A673 (cell line): ENCODE measurements around the gene DAPK1. TPM values are rescaled to one million over a fixed set of nuclear protein-coding genes. Genes with fewer than 3 reads are reported as not detected.

Source experiments
- BruUV-seq: library from RNA; stranded (reverse); fragments of 400-500 nt; replicated peaks from 2 replicates; lab custom pipeline; 2021; lab: Mats Ljungman, UMichigan
- CTCF ChIA-PET: fragments of 300-600 bp; sonication (Branson Sonifier 250); formaldehyde crosslinking; loops from one replicate; lab custom pipeline; 2022; ENCODE audit warnings: antibody characterized with exemption; lab: Charles Lee
- POLR2A ChIA-PET: fragments of 300-600 bp; sonication (Branson Sonifier 250); formaldehyde crosslinking; loops from one replicate; lab custom pipeline; 2022; ENCODE audit warnings: antibody characterized with exemption; ENCODE audit not compliant: low non-redundant PET; lab: Charles Lee
- DNase-seq: peaks from one replicate; pipeline ENCODE4 v3.0.0-alpha.2; 2015; ENCODE audit warnings: low spot score
- H3K27ac ChIP-seq: fragments of 200-600 bp; sonication (generic); 2 replicates; pipeline ENCODE4 v1.5.1; 2016; ENCODE audit warnings: mixed run types, low read depth, mild to moderate bottlenecking, mixed read lengths, antibody characterized with exemption, low read length; ENCODE audit not compliant: poor library complexity, severe bottlenecking
- H3K27me3 ChIP-seq: fragments of 200-600 bp; sonication (generic); replicated peaks from 2 replicates; pipeline ENCODE4 v1.6.1; 2017; ENCODE audit warnings: mixed run types, low read depth, mild to moderate bottlenecking, mixed read lengths, antibody characterized with exemption, low read length; ENCODE audit not compliant: insufficient read depth, poor library complexity
- H3K36me3 ChIP-seq: fragments of 200-600 bp; sonication (generic); 2 replicates; pipeline ENCODE4 v1.6.1; 2016; ENCODE audit warnings: mixed run types, mild to moderate bottlenecking, mixed read lengths, antibody characterized with exemption, low read length; ENCODE audit not compliant: insufficient read depth, poor library complexity, severe bottlenecking
- H3K4me1 ChIP-seq: fragments of 200-600 bp; sonication (generic); 2 replicates; pipeline ENCODE4 v1.6.1; 2017; ENCODE audit warnings: mixed run types, mild to moderate bottlenecking, mixed read lengths, antibody characterized with exemption, low read length; ENCODE audit not compliant: insufficient read depth, poor library complexity, severe bottlenecking
- H3K4me3 ChIP-seq: fragments of 200-600 bp; sonication (generic); 2 replicates; pipeline ENCODE4 v1.5.1; 2016; ENCODE audit warnings: low read depth, mixed run types, mild to moderate bottlenecking, mixed read lengths, low read length; ENCODE audit not compliant: poor library complexity, severe bottlenecking
- H3K9me3 ChIP-seq: fragments of 200-600 bp; sonication (generic); 2 replicates; pipeline ENCODE4 v1.6.1; 2016; ENCODE audit warnings: mixed run types, low read depth, mild to moderate bottlenecking, mixed read lengths, antibody characterized with exemption, low read length; ENCODE audit not compliant: poor library complexity, severe bottlenecking
- CTCF ChIP-seq: fragments of 300-800, 200-600 bp; sonication (generic); conservative IDR thresholded peaks from 2 replicates; pipeline ENCODE4 v1.5.1; 2017; ENCODE audit warnings: low read depth, mild to moderate bottlenecking, antibody characterized with exemption, low read length, moderate library complexity, mixed read lengths
- EZH2 ChIP-seq: fragments of 200-600 bp; sonication (generic); IDR thresholded peaks from 2 replicates; pipeline ENCODE4 v1.6.1; 2017; ENCODE audit warnings: borderline replicate concordance, low read depth, mild to moderate bottlenecking, mixed read lengths, antibody characterized with exemption, low read length; ENCODE audit not compliant: poor library complexity, severe bottlenecking
- intact Hi-C: fragments of 100-400 bp; cut with micrococcal nuclease; formaldehyde crosslinking; loops from one replicate; pipeline ENCODE4 v1.10.0; 2022; ENCODE audit not compliant: unreplicated experiment
- total RNA-seq: library from RNA; stranded (reverse); gene quantifications from 2 replicates; pipeline ENCODE4 v1.2.3, GENCODE V29; 2021

DAPK1 gene
- total RNA-seq, 1 experiment from 2014 or later = 380 TPM

DNA sequence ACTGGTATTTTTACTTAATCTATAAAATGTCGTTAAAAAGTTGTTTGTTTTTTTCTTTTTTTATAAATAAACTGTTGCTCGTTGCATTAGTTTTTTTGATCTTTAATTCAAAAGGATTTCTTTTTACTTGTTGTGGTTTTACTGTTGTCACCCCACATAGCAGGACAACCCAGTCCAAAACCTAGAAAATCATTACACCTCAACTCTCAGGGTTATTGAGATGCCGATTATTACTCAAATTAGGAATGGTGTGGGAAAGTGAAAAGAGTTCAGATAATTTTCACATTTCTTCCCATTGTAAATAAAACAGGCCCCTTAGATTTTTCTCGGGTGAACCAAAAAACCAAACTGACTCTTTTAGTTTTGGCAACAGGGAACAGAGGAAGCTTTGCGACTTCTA lies 210.9 kb downstream of the DAPK1 start:
- H3K27me3 ChIP-seq = no peaks in the 10 kb centered on the region
- BruUV-seq = no TSS peak
- TF ChIP-seq EZH2 (no peak), CTCF (no peak)
- POLR2A ChIA-PET = interaction anchor here (0.7 kb wide), 1 partner anchor 1658 kb away, joined by 3 read pairs; no protein-coding TSS in a partner anchor
- no peak overlapping the region for H3K4me3 ChIP-seq
- peaks cover 65% of the 10 kb centered on the region for H3K36me3 ChIP-seq
- H3K9me3 ChIP-seq = no peaks in the 10 kb centered on the region
- intact Hi-C loops = no loop called here
- CTCF ChIA-PET = no interaction called here
- no peak for DNase-seq
- no peak overlapping the region for H3K27ac ChIP-seq
- H3K4me1 ChIP-seq = peaks cover 23% of the 10 kb centered on the region

DNA sequence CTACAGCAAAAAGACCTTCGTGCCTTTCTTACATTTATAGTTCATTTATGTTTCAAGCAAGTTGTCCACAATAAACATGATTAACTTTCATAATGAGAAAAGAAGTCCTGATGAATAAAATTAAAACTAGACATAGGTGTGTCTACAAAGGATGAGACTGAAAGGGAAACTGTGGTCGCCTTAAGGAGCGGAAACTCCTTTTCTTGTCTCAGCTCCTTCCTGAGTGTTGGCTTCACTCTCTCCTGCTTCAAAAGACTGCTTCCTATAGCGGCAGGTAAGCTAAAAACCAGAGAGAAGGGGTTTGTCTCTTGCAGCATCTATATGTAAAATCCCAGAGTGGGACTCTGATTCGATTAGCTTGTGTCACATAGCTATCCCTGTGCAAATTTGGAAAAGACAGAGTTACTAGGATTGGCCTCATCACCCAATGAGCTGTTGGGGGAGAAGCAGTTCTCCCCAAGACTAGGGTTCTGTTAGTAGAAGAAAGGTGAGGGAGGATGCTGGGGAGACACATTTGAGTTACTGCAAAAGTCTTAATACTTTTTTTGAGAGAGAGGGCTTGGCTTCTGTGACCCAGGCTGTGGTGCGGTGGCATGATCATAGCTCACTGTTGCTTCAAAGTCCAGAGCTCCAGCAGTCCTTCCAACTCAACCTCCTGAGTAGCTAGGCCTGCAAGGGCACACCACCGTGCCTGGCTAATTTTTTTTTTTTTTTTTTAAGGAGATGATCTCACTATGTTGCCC lies 211.5 kb downstream of the DAPK1 start:
- intact Hi-C loops = no loop called here
- Histone ChIP-seq H3K4me3 (no peak overlapping the region), H3K36me3 (peaks cover 59% of the 10 kb centered on the region), H3K27me3 (no peaks in the 10 kb centered on the region), H3K27ac (no peak overlapping the region), H3K9me3 (no peaks in the 10 kb centered on the region), H3K4me1 (peaks cover 30% of the 10 kb centered on the region)
- BruUV-seq = no TSS peak
- ChIA-PET CTCF (interaction anchor here (0.7 kb wide), 1 partner anchor 25 kb away, joined by 3 read pairs; no protein-coding TSS in a partner anchor), POLR2A (interaction anchor here (0.7 kb wide), 1 partner anchor 1658 kb away, joined by 3 read pairs; no protein-coding TSS in a partner anchor)
- DNase-seq = no peak
- TF ChIP-seq CTCF = no peak
- no peak for TF ChIP-seq EZH2

DNA sequence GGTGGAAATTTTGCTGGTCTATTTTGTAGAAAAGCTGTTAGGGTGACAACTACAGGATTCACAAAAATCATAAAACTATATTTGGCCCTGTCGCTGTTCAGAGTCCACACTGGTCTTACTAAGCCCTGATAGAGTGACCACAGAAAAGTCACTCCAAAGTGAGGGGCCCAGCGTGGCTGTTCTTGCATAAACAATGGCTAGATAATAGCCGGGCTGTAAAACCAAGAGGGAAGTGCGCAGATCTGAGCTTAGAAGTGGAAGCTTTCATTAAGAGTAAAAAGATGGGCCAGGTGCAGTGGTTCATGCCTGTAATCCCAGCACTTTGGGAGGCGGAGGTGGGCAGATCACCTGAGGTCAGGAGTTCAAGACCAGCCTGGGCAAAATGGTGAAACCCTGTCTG lies 212.8 kb downstream of the DAPK1 start:
- H3K36me3 ChIP-seq = peaks cover 49% of the 10 kb centered on the region
- no peaks in the 10 kb centered on the region for H3K27me3 ChIP-seq
- H3K4me1 ChIP-seq = peaks cover 42% of the 10 kb centered on the region
- TF ChIP-seq EZH2 (no peak), CTCF (no peak)
- H3K4me3 ChIP-seq = no peak overlapping the region
- intact Hi-C loops = no loop called here
- no peaks in the 10 kb centered on the region for H3K9me3 ChIP-seq
- ChIA-PET POLR2A (no interaction called here), CTCF (no interaction called here)
- H3K27ac ChIP-seq = peak overlapping the region; percentile 14
- no TSS peak for BruUV-seq
- DNase-seq = no peak
